H1 (cell line): ENCODE results near the gene ADRA2A. TPM values are rescaled to one million over a fixed set of nuclear protein-coding genes. Genes with fewer than 3 reads are reported as not detected.

ENCODE experiments used
- CTCF ChIA-PET: fragments of 300-600 bp; sonication (Branson Sonifier 250); formaldehyde crosslinking; loops from one replicate; lab custom pipeline; 2021; ENCODE audit not compliant: partially characterized antibody; lab: Charles Lee
- POLR2A ChIA-PET: fragments of 300-600 bp; sonication (Branson Sonifier 250); formaldehyde crosslinking; loops from one replicate; lab custom pipeline; 2021; ENCODE audit warnings: inconsistent platforms; ENCODE audit not compliant: partially characterized antibody; lab: Charles Lee
- DNase-seq, 2 experiments: peaks; one replicate each; pipeline versions ENCODE4 v3.0.0 to v3.0.0-alpha.2; 2010 to 2022; ENCODE audit warnings: low spot score in 2 of 2, low read depth in 1 of 2, mixed read lengths in 1 of 2
- FAIRE-seq: peaks from 2 replicates; lab custom pipeline; 2011; peaks lifted over from hg19 to GRCh38; lab: Jason Lieb, UNC
- H2AFZ ChIP-seq: 2 replicates; pipeline ENCODE4 v1.8.1; 2012; ENCODE audit warnings: low read length, inconsistent platforms
- H2AK5ac ChIP-seq: 2 replicates; pipeline ENCODE4 v1.6.1; 2013; ENCODE audit warnings: low read depth, low read length
- H2BK120ac ChIP-seq: replicated peaks from 2 replicates; pipeline ENCODE3; 2013; ENCODE audit warnings: low read depth, low read length, inconsistent platforms
- H2BK12ac ChIP-seq: 2 replicates; pipeline ENCODE4 v1.6.1; 2013; ENCODE audit warnings: low read depth, low read length
- H2BK15ac ChIP-seq: 2 replicates; pipeline ENCODE4 v1.6.1; 2013; ENCODE audit warnings: low read length
- H2BK20ac ChIP-seq: 2 replicates; pipeline ENCODE4 v1.6.1; 2013; ENCODE audit warnings: low read length
- H2BK5ac ChIP-seq: 2 replicates; pipeline ENCODE4 v1.6.1; 2013; ENCODE audit warnings: low read depth, low read length
- H3K14ac ChIP-seq: 2 replicates; pipeline ENCODE4 v1.6.1; 2013; ENCODE audit warnings: inconsistent platforms; ENCODE audit not compliant: insufficient read length
- H3K18ac ChIP-seq: 2 replicates; pipeline ENCODE4 v1.6.1; 2013; ENCODE audit warnings: low read length; ENCODE audit errors: extremely low read depth
- H3K23ac ChIP-seq: 2 replicates; pipeline ENCODE4 v1.6.1; 2013; ENCODE audit warnings: inconsistent platforms; ENCODE audit not compliant: insufficient read length
- H3K23me2 ChIP-seq: 2 replicates; pipeline ENCODE4 v1.6.1; 2013; ENCODE audit warnings: low read depth, low read length
- H3K27ac ChIP-seq: 2 replicates; pipeline ENCODE4 v1.6.1; 2011; ENCODE audit warnings: low read depth, low read length, inconsistent platforms
- H3K27me3 ChIP-seq, 4 experiments: replicated peaks in 1 of 4; 1 replicate in 1 of 4; 2 replicates in 3 of 4; pipeline versions ENCODE4 v1.6.1 to v1.8.1; 2011 to 2013; ENCODE audit warnings: low read length in 3 of 4, mild to moderate bottlenecking in 3 of 4, inconsistent platforms in 2 of 4, mixed read lengths in 2 of 4, moderate library complexity in 1 of 4; ENCODE audit not compliant: control insufficient read depth in 3 of 4, insufficient read depth in 3 of 4; ENCODE audit errors: extremely low read depth in 1 of 4
- H3K36me3 ChIP-seq, 4 experiments: 2 replicates each; pipeline versions ENCODE4 v1.6.1 to v1.8.1; 2011 to 2013; ENCODE audit warnings: mild to moderate bottlenecking in 4 of 4, low read length in 3 of 4, moderate library complexity in 2 of 4, control low read depth in 1 of 4, inconsistent platforms in 1 of 4; ENCODE audit not compliant: insufficient read depth in 4 of 4, control insufficient read depth in 2 of 4
- H3K4ac ChIP-seq: replicated peaks from 2 replicates; pipeline ENCODE3; 2013; ENCODE audit warnings: low read length, low read depth, mixed read lengths, inconsistent platforms; ENCODE audit not compliant: insufficient read length
- H3K4me1 ChIP-seq, 4 experiments: replicated peaks in 1 of 4; 1 replicate in 1 of 4; 2 replicates in 3 of 4; pipeline versions ENCODE4 v1.6.1 to v1.8.1; 2011 to 2013; ENCODE audit warnings: low read length in 3 of 4, inconsistent platforms in 2 of 4, mixed read lengths in 1 of 4; ENCODE audit not compliant: insufficient read depth in 4 of 4, control insufficient read depth in 3 of 4
- H3K4me2 ChIP-seq, 2 experiments: 2 replicates each; pipeline versions ENCODE4 v1.6.1 to v1.8.1; 2011 to 2013; ENCODE audit warnings: low read depth in 2 of 2, low read length in 2 of 2, control low read depth in 1 of 2, inconsistent platforms in 1 of 2, mild to moderate bottlenecking in 1 of 2; ENCODE audit not compliant: insufficient read depth in 1 of 2
- H3K4me3 ChIP-seq, 4 experiments: fragments of 200-600, 300-600 bp in 1 of 4; sonication (generic), shearing (Covaris generic), sonication (Bioruptor Twin) in 1 of 4; 2 replicates each; pipeline versions ENCODE4 v1.5.1 to v1.8.1; 2011 to 2016; ENCODE audit warnings: low read length in 4 of 4, low read depth in 3 of 4, control low read depth in 2 of 4, inconsistent platforms in 2 of 4, mild to moderate bottlenecking in 2 of 4, mixed read lengths in 1 of 4, moderate library complexity in 1 of 4; ENCODE audit not compliant: insufficient read depth in 2 of 4; ENCODE audit errors: extremely low read depth in 1 of 4
- H3K56ac ChIP-seq: replicated peaks from 2 replicates; pipeline ENCODE3; 2013; ENCODE audit warnings: low read depth, mild to moderate bottlenecking, mixed read lengths, low read length, inconsistent platforms; ENCODE audit not compliant: insufficient read length
- H3K79me1 ChIP-seq: 2 replicates; pipeline ENCODE4 v1.6.1; 2013; ENCODE audit warnings: low read depth, low read length, control low read depth
- H3K79me2 ChIP-seq, 2 experiments: 2 replicates each; pipeline versions ENCODE4 v1.6.1 to v1.8.1; 2012 to 2013; ENCODE audit warnings: low read length in 2 of 2, mild to moderate bottlenecking in 2 of 2, inconsistent platforms in 1 of 2; ENCODE audit not compliant: insufficient read depth in 2 of 2, control insufficient read depth in 1 of 2
- H3K9ac ChIP-seq, 4 experiments: replicated peaks in 1 of 4; 1 replicate in 1 of 4; 2 replicates in 3 of 4; pipeline versions ENCODE4 v1.6.1 to v1.8.1; 2011 to 2013; ENCODE audit warnings: low read depth in 3 of 4, low read length in 3 of 4, control low read depth in 2 of 4, mild to moderate bottlenecking in 2 of 4, moderate library complexity in 2 of 4, inconsistent platforms in 1 of 4; ENCODE audit errors: extremely low read depth in 1 of 4
- H3K9me3 ChIP-seq, 2 experiments: 2 replicates each; pipeline versions ENCODE4 v1.6.1 to v1.8.1; 2012 to 2013; ENCODE audit warnings: mild to moderate bottlenecking in 2 of 2, moderate library complexity in 2 of 2, control low read depth in 1 of 2, inconsistent platforms in 1 of 2, low read depth in 1 of 2, low read length in 1 of 2, mixed read lengths in 1 of 2; ENCODE audit not compliant: insufficient read depth in 2 of 2
- H4K20me1 ChIP-seq, 2 experiments: replicated peaks in 1 of 2; 2 replicates each; pipeline versions ENCODE3 to v1.8.1; 2011 to 2013; ENCODE audit warnings: inconsistent platforms in 2 of 2, low read length in 2 of 2, mild to moderate bottlenecking in 1 of 2; ENCODE audit not compliant: insufficient read depth in 2 of 2, control insufficient read depth in 1 of 2
- H4K5ac ChIP-seq: 2 replicates; pipeline ENCODE4 v1.6.1; 2013; ENCODE audit warnings: low read length, low read depth, mixed read lengths, inconsistent platforms; ENCODE audit not compliant: insufficient read length
- H4K8ac ChIP-seq: 2 replicates; pipeline ENCODE4 v1.8.0; 2013; ENCODE audit warnings: mild to moderate bottlenecking, moderate library complexity, low read length, inconsistent platforms; ENCODE audit not compliant: insufficient read depth; ENCODE audit errors: extremely low read depth
- H4K91ac ChIP-seq: replicated peaks from 2 replicates; pipeline ENCODE3; 2013; ENCODE audit warnings: low read length, mixed read lengths, inconsistent platforms; ENCODE audit not compliant: insufficient read length
- KDM5A ChIP-seq: fragments of 200-600 bp; IDR thresholded peaks from 2 replicates; pipeline ENCODE4 v1.7.1; 2012; ENCODE audit warnings: mild to moderate bottlenecking, low read length, inconsistent platforms, mixed read lengths
- NANOG ChIP-seq: IDR thresholded peaks from 2 replicates; pipeline ENCODE4 v1.6.1; 2011; ENCODE audit warnings: low read length, low read depth, mild to moderate bottlenecking, inconsistent platforms; ENCODE audit not compliant: insufficient read depth, poor library complexity, severe bottlenecking
- WGBS, 2 experiments: shearing (Covaris generic) in 1 of 2; methylation state at CpG; one replicate each; pipeline versions ENCODE4 v1.1.6 to v1.1.7; 2013 to 2015; ENCODE audit warnings: low lambda C conversion rate in 2 of 2, mixed read lengths in 2 of 2, inconsistent platforms in 1 of 2, low coverage in 1 of 2, missing lambda C conversion rate in 1 of 2; ENCODE audit not compliant: insufficient replicate concordance in 2 of 2, insufficient coverage in 1 of 2, insufficient read length in 1 of 2; ENCODE audit errors: extremely low coverage in 1 of 2, missing lambda C conversion rate in 1 of 2; 5-methylcytosine and 5-hydroxymethylcytosine counted together
- polyA plus RNA-seq, 7 experiments: library from polyadenylated mRNA; depleted of rRNA in 3 of 7; stranded (reverse) in 5 of 7; unstranded in 2 of 7; fragments of >200 nt in 5 of 7; fragments of 200-250 nt in 2 of 7; gene quantifications; 1 replicate in 5 of 7; 2 replicates in 1 of 7; 4 replicates in 1 of 7; pipeline versions ENCODE4 v1.2.1 to v1.2.3, GENCODE V29; 2011 to 2013; ENCODE audit warnings: missing spikeins in 2 of 7, mixed read lengths in 2 of 7
- total RNA-seq: library from RNA; stranded (reverse); fragmentation: NEBNext Ultra II Directional; extraction: Animal tissue kit (Norgen Biotek cat#: 25700); gene quantifications from 2 replicates; pipeline ENCODE4 v1.2.1, GENCODE V29; 2021
- TF ChIP-seq, protein P1 (sequence below): IDR thresholded peaks from 2 replicates; pipeline ENCODE4 v1.6.1; 2011; ENCODE audit warnings: low read length, improper control_type of control experiment

Gene ADRA2A
- total and polyA plus RNA-seq, 2 of the 8 experiments (the other 6 are each of a cell fraction or from before 2014, with no cell fraction given): 5.9 to 6.2 TPM

DNA sequence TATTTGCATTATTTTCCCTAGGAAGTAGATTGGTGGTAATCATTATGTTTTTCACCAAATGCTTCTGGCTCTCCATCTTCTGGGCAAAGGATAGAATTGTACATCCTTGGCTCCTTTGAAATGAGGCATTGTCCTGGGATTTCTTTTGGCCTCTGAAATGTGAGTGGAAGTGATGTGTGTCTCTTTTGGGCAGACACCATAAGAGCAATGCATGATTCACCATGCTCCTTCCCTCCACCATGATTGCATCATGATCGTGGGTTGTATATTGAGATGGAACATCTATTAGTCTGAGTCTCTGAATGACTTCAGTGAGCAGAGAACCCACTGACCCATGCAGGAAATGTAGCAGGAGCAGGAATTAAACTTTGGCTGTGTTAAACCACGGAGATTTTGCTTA lies 49.2 kb downstream of the ADRA2A start:
- POLR2A ChIA-PET: no interaction called here
- TF ChIP-seq KDM5A (no peak), NANOG (no peak)
- TF ChIP-seq, protein P1, sequence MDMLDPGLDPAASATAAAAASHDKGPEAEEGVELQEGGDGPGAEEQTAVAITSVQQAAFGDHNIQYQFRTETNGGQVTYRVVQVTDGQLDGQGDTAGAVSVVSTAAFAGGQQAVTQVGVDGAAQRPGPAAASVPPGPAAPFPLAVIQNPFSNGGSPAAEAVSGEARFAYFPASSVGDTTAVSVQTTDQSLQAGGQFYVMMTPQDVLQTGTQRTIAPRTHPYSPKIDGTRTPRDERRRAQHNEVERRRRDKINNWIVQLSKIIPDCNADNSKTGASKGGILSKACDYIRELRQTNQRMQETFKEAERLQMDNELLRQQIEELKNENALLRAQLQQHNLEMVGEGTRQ: no peak
- Histone ChIP-seq H2AK5ac (no peak overlapping the region), H2BK15ac (no peak overlapping the region), H3K4me3 (no peak overlapping the region), H3K23me2 (no peaks in the 10 kb centered on the region; the same call in 1 of the 2 replicates), H3K9me3 (no peaks in the 10 kb centered on the region), H3K4ac (no peak overlapping the region), H3K4me1 (peaks cover 2 to 13% (median 8%) of the 10 kb centered on the region in 4 experiments; a peak in 5 of 7 replicates), H2BK20ac (no peak overlapping the region), H2BK12ac (no peak overlapping the region; the same call in 1 of the 2 replicates), H3K4me2 (no peak overlapping the region), H4K20me1 (no peaks in the 10 kb centered on the region), H3K9ac (no peak overlapping the region), H3K79me2 (no peaks in the 10 kb centered on the region), H3K18ac (no peak overlapping the region), H2AFZ (no peak overlapping the region), H2BK5ac (no peak overlapping the region), H2BK120ac (no peak overlapping the region), H3K56ac (no peak overlapping the region), H4K5ac (no peak overlapping the region), H4K91ac (no peak overlapping the region), H3K27me3 (no peaks in the 10 kb centered on the region), H3K14ac (no peak overlapping the region), H3K79me1 (no peaks in the 10 kb centered on the region), H4K8ac (no peak overlapping the region), H3K36me3 (no peaks in the 10 kb centered on the region), H3K23ac (no peak overlapping the region), H3K27ac (no peak overlapping the region)
- 97% methylated on average over 2 of the region's 2 CpGs; no CpG with 5 or more reads in 1 of the 2 experiments for WGBS, 2 experiments
- no peak for DNase-seq
- CTCF ChIA-PET: no interaction called here
- no peak for FAIRE-seq
